Stimulated activated CD8-positive, alpha-beta memory T cell treated with anti-CD3 and anti-CD28 coated beads, Interleukin-7, amount 100 ng/mL, for 48 hours (primary cell): ENCODE measurements around the gene TFPT.
"Not testable (repeated sequence)": the region's sequence is repeated elsewhere in the genome, so short reads cannot be mapped to it uniquely, and the experiment has no call there.

ENCODE experiments used
- DNase-seq, 2 donors: peaks; one replicate each; pipeline ENCODE4 v3.0.0-alpha.2; 2020; ENCODE audit warnings: low read depth in 1 of 2; ENCODE audit errors: extremely low read depth in 1 of 2

TFPT gene

DNA sequence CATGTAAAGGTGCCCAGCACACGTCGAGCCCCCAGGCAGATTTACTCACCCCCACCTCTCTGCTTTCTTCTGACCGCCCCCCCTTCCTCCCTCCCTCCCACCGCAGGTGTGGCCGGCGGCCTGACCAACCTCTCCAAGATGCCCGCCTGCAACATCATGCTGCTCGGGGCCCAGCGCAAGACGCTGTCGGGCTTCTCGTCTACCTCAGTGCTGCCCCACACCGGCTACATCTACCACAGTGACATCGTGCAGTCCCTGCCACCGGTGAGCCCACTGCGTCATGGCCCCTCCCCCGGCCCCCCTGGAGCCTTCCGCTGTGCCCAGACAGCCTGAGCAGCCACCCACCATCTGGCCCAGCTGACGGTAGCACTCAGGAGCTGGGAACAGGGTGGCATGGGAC lies 8.9 kb upstream of the TFPT start:
- DNase-seq, result no peak

DNA sequence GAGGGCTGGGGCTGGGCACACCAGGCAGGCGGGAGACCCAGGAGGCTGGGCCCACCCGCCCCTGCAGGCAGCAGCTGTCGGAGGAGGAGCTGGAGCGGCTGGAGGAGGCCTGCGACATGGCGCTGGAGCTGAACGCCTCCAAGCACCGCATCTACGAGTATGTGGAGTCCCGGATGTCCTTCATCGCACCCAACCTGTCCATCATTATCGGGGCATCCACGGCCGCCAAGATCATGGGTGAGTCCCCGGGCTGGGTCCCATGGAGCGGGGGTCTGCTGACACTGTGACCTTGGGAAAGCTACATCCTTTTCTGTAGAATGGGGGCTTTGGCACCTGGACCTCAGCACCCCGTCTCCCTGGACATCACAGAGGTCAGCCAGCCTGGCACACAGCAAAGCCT lies 8.2 kb upstream of the TFPT start:
- no peak for DNase-seq

DNA sequence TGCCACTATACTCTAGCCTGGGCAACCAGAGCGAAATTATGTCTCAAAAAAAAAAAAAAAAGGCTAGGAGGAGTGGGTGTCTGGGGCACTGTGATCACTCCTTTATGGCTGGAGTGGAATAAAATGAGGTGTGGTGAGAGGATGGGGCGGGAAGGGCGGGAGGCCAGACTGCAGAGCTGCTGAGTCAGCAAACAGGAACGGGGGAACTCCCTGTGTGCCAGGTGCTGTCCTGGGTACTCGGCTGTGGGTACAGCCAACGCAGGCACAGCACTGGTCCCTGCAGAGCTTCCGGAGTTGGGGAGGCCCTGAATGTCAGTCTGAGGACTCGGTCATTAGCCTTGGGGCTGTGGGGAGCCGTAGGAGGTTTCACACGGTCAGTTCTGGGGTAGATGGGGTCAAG lies 5.8 kb upstream of the TFPT start:
- no peak for DNase-seq

DNA sequence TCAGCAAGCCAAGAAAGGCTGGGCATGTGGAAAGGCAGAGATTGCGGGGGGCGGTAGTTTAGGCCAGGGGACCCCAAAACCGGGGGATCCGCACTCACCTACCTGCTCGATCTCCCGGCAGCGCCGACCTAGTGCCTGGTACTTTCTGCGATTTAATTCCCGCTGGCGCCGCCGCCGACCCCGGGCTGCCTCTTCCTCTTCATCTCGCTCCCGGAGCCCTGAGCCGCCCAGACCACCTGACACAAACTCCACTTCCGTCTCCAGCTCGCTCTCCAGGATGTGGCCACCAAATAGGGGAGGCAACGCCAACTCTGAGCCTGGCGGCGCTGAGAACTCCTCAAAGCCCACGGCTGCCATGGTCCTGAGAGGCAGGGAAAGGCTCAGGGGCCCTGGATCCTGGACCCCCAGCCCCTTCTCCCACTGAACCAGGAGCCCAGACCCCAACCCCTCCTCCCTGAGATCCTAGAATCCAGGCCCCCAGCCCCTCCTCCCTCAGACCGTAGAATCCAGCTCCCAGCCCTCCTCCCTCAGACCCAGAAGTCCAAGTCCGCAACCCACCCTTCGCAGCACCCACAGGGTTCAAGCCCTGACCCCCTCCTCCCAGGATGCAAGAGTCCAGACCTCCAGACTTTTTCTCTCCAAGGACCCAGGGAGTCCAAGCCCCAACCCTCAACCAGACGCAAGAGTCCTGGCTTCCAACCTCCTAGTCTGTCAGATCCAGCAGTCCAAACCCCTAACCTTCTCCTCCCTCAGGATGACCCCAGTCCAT lies 933 bp downstream of the TFPT start:
- peak in 1 of 2 donors; percentile 28 for DNase-seq

DNA sequence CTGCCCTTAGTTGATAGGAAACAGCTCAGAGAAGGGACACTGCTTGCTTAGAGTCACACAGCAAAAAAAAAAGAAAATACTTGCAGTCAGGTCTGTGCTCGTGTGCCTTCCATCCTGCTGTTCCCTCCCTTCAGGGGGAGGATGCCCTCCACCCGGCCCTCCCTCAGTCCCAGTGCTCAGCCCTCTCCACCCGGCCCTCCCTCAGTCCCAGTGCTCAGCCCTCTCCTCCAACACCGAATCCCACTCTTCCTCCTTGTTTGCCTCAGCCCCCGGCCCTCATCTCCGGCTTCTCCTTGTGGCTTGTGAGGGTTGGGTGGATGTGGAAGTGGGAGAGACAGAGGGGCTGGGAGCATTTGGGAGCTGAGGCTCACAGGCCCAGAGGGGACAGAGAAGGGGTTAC lies 5.8 kb downstream of the TFPT start:
- no peak for DNase-seq

DNA sequence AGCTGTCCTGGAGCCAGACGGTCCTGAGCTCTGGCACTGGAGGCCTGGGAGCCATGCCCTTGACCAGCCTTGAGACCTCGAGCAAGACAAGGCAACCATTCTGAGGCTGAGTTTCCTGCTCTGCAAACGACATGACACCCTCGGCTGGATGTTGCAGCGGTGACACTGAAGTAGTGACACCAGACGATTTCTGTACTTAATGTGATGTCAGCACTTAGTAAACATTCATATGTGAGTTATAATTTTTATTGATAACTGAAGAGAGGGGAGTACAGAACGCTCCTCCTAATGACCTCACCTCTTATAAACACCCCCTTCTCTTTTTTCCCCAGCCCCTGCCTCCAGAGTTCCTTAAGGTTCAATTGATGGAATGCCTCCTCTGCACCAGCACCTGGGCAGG lies 7.0 kb downstream of the TFPT start:
- no peak for DNase-seq

DNA sequence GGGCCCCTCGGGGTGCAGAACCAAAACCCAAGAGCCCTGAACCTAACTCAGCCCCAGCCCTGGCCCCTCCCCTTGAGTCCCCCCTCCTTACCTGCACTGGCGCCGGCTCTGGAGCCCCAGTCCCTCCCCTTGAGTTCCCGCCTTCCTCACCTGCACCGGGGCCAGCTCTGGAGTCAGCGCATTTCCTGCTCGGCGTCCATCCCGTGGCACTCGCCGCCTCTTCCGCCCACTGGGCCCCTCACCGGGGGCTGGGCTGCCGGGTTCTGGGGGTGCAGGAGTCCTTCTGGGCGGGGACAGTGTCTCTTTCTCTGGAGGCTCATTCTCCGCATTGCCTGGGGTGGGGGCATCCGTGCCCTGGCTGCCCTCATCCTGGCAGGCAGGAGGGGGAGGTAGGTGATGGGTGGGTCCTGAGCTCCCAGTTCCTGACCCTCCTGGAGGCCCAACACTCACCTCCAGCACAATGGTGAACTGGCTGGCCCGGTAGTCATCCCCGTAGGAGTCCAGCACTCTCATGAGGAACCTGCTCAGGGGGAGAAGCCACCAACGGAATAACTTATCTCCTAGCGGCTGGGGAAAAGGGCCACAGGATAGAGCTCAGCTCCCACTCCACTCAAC lies 7.5 kb downstream of the TFPT start:
- DNase-seq, result no peak

DNA sequence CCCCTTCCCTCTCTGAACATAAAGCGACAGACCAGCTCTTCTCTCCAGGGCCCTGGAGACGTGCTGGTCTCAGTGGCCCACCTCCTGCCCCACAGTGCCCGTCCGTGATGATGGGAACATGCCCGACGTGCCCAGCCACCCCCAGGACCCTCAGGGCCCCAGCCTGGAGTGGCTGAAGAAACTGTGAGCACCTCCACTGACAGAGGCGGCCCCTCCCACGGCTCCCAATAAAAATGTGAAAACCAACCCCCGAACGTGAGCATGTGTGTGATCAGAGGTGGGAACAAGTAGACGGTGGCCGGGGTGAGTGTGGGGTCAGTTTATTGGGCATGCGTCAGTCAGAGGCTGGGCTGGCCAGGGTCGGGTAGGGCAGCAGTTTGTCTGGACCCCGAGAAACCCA lies 8.7 kb downstream of the TFPT start:
- no peak for DNase-seq

DNA sequence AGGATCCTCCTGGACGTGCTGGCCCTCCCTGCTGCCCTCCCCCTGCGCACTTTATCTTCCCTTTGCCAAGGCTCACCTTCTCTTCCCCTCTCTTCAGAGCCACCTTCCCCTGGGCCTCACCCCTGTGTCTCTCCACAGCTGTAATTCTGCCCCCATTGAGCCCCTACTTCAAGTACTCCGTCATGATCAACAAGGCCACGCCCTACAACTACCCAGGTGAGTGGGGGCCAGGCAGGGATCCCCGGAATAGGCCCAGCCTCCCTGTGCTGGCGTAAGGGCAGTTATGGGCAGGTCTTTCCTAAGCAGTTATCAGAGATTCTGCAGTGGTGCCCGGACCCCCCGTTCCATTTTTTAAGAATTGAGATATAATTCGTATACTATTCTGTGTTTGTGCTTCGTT lies 9.7 kb downstream of the TFPT start:
- no peak for DNase-seq

DNA sequence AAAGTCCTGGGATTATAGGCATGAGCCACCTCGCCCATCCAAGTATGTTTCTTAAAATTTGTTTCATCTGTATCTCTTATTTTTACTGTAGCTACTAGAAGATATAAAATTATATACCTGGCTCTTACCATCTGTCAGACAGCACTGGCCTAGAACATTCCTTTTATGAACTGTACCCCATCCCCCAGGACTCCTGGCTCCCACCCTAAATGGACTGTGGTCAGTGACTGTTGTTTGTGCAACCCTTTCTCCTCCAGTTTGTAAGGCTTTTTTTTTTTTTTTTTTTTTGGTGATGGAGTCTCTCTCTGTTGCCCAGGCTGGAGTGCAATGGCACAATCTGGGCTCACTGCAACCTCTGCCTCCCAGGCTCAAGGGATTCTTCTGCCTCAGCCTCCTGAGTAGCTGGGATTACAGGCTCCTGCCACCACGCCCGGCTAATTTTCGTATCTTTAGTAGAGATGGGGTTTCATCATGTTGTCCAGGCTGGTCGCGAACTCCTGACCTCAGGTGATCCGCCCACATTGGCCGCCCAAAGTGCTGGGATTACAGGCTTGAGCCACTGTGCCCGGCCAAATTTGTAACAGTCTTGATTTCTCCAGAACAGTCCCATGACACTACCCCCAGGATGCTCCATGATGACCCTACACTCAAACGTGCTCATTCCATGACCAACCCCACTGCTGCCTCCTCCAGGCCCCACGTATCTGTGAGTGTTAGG lies 10.3 kb downstream of the TFPT start:
- DNase-seq, result no peak

DNA sequence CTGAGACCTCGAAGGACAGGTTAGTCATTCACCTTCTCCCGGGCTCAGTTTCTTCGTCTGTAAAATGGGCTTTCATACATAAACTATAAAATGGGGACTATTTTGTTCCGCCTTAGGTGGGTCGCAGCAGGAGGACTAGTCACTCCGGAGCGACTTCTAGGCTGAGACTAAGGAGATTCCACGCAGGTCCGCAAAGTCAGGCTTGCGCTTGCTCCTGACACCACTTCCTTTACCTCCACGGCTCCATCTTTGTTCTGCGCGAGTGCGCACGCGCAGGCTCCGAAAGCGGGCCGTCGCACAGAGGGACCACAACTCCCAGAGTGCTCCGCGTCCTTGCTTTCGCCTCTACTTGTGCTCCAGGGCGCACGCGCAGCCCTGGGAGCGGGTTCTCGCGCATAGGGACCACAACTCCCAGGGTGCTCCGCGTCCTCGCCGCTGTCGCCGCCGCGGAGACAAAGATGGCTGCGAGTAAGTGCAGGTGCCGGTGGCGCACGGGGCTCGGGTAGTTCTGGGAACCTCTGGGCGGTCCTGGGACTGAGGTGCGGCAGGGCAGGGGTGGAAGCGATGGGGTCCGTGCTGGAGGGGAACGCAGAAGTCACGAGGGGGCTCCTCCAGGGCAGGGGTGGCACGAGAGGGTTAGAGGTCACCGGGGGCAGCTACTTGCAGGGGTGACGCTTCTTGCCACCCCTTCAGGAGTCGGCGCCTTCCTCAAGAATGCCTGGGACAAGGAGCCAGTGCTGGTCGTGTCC lies 12.9 kb downstream of the TFPT start, which contains the start of gene NDUFA3:
TSS of gene NDUFA3 (plus strand) at position 435 of the 749 bp plus-strand sequence. CDS start at position 459, 24 bp downstream.
- peak; percentile 94 to 97 for DNase-seq

DNA sequence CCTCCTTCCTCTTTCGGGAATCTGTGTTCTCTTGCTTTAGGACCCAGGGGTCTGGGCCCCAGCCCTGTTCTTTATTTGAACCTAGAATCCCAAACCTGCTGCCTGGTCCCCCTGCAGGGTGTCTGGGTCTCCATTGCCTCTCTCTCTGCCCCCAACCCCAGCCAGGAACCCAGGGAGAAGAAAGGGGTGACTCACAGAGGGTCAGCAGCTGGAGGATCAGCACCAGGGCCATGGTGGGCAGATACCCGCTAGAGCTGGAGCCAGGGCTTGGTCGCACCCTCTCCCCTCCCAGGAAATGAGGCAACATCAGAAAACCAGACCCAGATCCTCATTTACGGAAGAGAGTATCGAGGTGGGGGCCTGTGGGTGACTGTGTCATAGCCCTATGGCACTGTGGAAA lies 14.9 kb downstream of the TFPT start, which contains the start of gene OSCAR:
TSS of gene OSCAR (minus strand) at position 243 of the 400 bp plus-strand sequence. CDS start at position 232, 11 bp downstream.
- no peak for DNase-seq

DNA sequence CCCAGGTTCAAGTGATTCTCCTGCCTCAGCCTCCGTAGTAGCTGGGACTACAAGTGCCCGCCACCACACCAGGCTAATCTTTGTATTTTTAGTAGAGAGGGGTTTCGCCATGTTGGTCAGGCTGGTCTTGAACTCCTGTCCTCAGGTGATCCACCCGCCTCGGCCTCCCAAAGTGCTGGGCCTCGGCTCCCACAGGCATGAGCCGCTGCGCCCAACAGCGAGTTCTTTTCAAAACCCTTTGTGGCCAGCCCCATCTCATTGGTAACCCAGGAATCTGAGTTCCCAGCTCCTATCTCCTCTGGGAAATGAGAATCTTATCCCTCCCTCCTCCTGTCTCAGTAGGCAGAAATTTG lies 15.6 kb downstream of the TFPT start:
- DNase-seq, result not testable (repeated sequence)

DNA sequence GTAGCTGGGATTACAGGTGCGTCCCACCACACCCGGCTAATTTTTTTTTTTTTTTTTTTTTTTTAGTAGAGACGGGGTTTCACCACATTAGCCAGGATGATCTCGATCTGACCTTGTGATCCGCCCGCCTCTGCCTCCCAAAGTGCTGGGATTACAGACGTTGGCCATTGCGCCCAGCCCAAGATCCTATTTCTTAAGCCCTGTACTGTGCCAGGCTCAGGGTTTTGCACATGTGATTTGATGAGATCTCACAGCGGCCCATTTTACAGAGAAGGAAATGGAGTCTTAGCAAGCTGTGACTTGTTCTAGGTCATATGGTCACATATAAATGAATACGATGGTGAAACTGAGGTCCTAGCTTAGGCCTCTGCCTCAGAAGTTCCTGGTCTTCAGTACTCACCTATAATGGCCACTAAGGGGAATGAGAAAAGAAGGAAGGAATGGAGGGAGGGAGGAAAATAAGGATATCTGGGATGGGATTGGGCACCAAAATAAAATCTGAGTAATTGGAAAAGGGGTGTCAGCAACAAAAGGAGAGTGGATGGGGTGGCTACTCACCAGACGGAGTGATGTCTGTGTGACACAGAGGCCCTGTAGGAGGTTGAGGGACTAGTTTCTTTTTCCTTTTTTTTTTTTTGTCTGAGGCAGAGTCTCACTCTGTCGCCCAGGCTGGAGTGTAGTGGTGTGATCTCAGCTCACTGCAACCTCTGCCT lies 16.1 kb downstream of the TFPT start:
- DNase-seq, result no peak

DNA sequence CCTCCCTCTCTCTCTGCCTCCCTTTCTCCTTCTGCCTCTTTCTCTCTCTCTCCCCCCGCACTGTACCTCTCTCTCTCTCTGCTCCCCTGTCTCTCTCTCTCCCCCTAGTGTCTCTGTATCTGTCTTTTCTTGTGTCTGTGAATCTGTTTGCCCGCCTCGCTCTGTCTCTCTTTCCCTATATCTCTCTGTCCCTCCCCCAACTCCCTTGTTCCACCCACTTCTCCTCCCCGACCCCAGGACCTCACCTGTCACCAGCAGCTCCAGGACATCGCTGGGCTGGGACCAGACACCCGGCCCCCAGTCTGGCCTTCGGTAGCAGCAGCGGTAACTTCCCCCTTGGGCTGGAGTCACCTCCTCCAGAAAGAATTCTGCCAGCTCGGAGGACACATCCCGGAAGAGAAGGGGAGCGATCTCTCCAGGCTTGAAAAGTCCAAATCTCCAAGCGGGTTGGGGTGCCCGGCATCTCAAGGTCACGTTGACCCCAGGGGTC lies 18.8 kb downstream of the TFPT start:
- no peak for DNase-seq

DNA sequence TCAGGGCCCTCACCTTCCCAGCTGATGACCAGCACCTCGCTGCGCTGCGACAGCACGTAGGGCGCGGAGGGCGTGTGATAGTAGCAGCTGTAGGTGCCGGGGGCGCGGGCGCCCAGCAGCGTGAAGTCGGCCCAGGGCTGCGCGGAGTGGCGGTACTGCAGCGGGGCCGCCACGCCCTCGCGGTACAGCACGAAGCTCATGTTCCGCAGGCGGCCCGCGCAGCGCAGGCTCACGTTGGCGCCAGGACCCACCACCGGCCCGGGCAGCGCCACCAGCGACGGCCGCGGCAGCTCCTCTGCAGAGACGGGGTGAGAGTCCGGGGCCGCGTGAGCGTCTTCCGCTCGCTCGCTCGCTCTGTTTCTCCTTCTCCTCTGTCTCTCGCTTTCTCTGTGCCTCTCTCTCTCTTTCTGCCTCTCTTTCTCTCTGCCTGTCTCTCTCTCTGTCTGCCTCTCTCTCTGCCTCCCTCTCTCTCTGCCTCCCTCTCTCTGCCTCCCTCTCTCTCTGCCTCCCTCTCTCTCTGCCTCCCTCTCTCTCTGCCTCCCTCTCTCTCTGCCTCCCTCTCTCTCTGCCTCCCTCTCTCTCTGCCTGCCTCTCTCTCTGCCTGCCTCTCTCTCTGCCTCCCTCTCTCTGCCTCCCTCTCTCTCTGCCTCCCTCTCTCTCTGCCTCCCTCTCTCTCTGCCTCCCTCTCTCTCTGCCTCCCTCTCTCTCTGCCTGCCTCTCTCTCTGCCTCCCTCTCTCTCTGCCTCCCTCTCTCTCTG lies 19.4 kb downstream of the TFPT start:
- DNase-seq, result not testable (repeated sequence)

DNA sequence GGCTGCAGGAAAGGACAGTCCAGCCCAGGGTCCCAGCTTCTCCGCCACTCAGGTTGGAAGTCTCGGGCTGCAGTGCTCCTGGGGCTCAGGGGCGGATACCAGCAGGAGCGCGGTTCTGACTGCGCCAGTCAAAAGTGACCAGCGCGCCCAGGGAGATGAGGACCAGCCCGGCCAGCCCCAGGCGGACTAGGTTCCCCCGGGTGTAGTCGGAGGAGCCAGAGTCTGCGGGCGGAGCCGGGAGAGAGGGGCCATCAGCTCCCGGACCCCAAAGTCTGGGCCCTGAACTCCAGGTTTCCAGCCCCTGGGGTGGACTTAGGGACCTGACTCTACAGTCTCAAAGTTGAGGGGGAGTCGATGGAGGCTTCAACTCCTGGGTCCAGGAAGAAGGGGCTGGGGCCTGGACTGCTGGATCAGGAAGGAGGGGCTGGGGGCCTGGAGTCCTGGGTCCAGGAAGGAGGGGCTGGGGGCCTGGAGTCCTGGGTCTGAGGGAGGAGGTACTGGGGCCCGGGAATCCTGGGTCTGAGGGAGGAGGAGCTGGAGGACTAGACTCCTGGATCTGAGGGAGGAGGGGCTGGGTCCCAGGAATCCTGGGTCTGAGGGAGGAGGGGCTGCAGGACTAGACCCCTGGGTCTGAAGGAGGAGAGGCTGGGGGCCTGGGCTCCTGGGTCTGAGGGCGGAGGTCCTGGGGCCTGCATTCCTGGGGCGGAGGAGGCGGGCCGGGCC lies 20.2 kb downstream of the TFPT start:
- DNase-seq, result no peak

DNA sequence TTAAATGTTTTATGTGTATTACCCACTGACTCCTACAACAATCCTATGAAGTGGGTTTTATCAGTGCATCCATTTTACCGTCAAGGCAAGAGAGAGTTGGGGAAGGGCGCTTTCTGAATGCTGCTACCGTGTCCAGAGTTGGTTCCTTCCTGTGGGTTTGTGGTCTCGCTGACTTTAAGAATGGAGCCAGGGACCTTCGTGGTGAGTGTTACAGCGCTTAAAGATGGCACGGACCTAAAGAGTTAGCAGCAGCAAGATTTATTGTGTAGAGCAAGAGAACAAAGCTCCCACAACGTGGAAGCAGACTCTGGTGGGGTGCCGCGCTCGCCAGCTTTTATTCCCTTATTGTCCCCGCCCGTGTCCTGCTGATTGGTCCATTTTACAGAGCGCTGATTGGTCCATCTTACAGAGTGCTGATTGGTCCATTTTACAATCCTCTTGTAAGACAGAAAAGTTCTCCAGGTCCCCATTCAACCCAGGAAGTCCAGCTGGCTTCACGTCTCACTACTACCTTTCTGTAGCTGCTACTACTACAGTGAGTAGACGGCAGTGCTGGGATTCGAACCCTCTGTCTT lies 20.9 kb downstream of the TFPT start:
- DNase-seq, result no peak

DNA sequence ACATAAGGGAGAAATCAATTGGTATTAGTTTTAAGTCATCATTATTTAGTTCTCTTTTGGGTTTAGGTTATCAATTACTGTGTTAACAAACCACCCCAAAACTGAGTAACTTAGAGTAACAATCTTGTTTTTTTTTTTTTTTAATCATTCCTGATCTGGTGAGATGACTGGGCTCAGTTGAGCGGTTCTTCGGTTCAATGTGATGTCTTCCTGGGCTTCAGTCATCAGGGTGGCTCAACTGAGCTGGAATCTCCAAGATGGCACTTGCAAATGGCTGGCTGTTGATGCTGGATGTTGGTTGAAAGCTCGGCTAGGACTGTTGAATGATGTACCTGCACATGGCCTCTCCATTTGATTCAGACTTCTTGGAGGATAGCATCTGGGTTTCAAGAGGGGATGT lies 31.0 kb downstream of the TFPT start:
- no peak for DNase-seq
